Peyer's patch (tissue), 4 donors: Measurements from ENCODE around the gene RMDN2.

Source experiments
- CTCF ChIP-seq, 6 experiments: fragments of 450-650 bp in 4 of 6; fragments of 200-600 bp in 2 of 6; sonication (generic) in 1 of 6; IDR thresholded peaks; one replicate each; pipeline ENCODE4 v1.5.1; 2017 to 2019; ENCODE audit warnings: antibody characterized with exemption in 6 of 6, mild to moderate bottlenecking in 3 of 6, moderate library complexity in 1 of 6
- POLR2A ChIP-seq, 2 donors: fragments of 450-650 bp; IDR thresholded peaks; one replicate each; pipeline ENCODE4 v1.5.1; 2017; ENCODE audit warnings: antibody characterized with exemption in 2 of 2, mild to moderate bottlenecking in 2 of 2, moderate library complexity in 2 of 2

DNA sequence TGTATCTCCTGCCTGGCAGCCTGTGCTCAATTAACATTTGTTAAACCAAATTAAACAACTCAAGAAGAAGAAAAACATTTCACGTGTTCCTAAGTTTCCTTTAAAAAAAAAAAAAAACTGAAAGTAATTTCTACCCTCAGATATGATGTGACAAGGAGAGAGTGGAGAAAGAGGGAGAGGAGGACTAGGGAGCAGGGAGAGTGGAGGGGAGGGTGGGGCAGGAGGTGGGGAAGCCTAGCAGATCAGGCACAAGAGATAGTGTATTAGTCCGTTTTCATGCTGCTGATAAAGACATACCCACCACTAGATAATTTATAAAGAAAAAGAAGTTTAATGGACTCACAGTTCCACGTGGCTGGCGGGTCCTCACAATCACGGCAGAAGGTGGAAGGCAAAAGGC is 104.4 kb downstream of the RMDN2 start:
- TF ChIP-seq POLR2A (IDR thresholded peaks at IDR 0.05) (no peak), CTCF (IDR thresholded peaks at IDR 0.05) (no peak)
